Aortic smooth muscle cell (primary cell): ENCODE data around the gene JUP. TPM values are rescaled to one million over a fixed set of nuclear protein-coding genes. Genes with fewer than 3 reads are reported as not detected.

Source experiments
- total RNA-seq: library from RNA; depleted of rRNA; stranded (reverse); fragments of >200 nt; gene quantifications from 2 replicates; pipeline ENCODE4 v1.2.3, GENCODE V29; 2014

Gene JUP
- 22.9 and 25.7 TPM in 2 replicates for total RNA-seq

DNA sequence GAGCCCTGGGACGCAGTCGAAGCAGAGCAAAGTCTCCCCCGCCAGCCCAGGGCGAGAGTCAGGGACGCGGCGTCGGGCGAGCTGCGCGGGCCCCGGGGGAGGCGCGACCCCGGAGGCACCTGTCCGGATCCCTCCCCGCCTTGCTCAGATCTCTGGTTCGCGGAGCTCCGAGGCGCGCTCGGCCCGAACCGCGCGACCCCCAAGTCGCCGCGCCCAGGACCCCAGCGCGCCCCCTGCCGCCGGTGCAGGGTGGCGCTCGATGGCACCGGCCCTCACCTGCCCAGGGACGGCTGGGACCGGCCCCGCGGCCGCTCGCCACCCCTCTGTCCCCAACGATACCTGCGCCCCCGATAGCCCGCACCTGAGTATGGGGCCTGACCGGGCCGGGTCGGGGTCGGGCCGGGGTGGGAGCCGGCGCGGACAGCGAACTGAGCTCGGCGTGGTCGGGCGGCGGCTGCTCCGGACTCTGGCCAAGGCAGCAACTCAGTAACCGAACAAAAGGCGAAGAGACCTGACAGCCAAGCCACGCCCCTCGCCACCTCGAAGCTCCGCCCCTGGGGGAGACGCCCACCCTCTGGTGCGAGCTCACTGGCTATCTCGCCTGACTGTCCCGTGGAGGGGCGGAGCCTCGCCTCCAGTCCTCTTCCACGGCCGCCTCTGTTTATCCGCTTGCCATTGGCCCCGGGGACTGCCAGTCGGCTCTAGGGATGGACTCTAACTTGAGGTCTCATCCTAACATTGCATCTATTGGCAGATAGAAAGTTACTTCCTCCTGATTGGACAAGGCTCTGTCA, at the start of gene JUP:
Gene JUP (minus strand): TSS at position 485 of the 794 bp plus-strand sequence. CDS start 14,857 bp downstream, outside the sequence.

GRCh38 chr17:41835800-41836549, 49.5 kb upstream of the JUP start, which contains the start of gene NT5C3B:
Gene NT5C3B (minus strand): TSS chr17:41836232. CDS start chr17:41836193, 39 bp downstream.

GRCh38 chr17:41812381-41813151, 26.1 kb upstream of the JUP start, which contains the start of gene FKBP10:
Gene FKBP10 (plus strand): TSS chr17:41813004. CDS start chr17:41813035, 31 bp downstream.

DNA sequence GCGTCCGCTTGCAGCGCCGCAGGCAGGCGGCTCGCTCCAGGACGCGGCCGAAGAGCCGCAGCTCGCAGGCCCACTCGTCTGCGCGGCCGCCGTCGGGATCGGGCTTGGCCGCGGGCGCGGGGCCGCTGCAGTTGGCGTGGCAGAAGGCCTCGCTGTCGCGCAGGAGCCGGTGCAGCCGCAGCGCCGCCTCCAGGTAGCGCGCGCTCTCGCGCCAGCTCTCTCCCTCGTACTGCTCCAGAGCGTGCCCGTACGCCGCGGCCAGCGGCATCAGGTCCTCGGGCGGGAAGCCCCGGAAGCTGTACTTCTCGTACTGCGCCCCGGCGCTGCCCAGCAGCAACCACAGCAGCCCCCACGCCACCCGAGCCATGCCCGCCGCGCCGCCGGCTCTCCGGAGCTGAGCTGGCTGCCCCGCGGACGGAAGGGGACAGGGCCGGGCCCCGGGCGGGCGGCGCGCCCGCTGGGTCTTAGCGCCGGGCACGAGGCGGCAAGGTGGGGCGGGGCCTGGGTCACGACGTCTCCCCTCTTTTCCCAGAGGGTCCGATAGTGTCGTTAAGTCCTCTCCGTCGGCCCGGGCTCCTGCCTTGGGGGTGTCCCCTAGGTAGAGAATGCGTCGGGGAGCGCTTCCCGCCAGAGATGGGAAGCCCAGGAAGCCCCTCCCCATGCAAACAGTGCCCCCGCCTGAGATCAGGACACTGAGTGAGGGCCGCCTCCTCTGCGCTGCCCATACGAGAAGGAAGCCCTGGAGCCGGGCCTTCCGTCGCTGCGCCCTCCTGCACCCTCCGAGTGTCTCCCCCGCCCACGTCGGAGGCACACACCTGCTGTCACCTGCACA, 25.3 kb upstream of the JUP start, which contains the start of gene P3H4:
Gene P3H4 (minus strand): TSS at position 401 of the 832 bp plus-strand sequence. CDS start 34 bp downstream, at position 367.

DNA sequence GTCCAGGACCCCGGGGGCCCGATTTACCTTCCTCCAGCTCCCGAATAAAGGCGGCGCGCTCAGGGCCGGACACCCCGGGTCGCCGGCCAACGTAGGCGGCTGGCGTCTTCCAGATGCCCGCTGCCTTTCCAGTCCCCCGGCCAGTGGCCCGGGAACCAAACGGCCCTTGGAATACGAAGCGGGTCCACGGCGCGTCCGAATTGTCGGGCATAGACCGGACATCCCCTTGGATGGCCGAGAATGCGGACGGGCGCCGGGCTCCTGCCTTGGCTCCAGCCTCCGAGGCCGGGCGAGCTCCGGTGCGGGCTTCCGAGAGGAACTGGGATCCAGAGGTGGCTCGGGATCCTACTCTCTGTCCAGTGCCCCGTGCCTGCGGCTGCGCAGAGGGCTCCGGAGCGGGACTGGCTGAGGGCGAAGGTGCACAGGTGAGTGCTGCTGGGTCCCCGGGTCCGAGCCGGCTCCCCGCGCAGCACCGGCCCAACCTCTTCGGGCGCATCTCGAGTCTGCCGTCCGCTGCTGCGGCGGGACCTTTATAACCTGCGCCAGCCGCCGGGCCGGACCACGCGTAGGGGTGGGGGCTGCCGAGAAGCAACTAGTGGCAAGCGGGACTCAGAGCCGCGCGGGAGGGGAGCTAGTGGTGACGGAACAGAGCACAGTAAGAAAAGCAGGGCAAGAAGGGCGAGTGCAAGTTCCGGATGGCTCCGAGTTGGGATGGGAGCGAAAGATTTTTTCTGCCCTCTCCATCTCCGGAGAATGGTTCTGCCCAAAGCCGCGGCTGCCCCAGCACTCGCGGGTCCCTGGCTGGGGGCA, 52.2 kb downstream of the JUP start, which contains the start of gene HAP1:
Gene HAP1 (minus strand): TSS at position 505 of the 810 bp plus-strand sequence. CDS start 9 bp downstream, at position 496.

DNA sequence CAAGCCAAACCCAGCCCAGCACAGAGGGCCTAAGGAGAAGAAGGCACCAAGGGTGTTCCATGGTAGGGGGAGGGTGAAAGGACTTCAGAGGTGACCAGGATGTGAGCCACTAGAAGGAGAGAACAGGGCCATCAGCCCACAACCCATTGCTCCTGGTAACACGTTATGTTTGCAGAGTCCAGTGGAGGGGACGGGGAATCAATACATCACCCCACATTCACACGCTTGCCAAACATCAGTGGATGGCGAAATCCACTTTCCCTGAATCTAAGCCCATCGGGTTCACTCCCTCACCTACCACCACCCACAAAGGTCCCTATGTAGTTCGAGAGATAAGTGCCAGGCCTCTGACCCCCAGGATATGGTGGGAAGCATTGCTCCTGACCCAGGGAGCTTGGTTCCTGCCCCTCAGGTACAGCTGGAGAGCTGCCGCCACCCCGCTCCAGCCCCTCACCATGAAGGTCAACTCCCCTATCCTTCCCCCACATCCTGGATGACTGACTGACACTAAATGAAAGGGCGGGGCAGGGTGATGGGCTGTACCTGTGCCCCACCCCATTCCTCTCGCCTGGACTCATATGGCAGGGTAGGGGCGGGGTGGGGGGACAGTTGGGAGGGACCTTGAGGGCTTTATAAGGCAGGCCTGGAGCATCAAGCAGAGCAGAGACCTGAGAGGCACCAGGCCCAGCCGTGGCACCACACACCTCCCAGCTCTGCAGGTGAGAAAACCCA, 74.7 kb downstream of the JUP start, which contains the start of gene GAST:
Gene GAST (plus strand): TSS at position 663 of the 732 bp plus-strand sequence. CDS start 3,106 bp downstream, outside the sequence.

Other genes starting within 250 kb of the JUP start
- not detected in 2 replicates for gene KRT9, start 214.7 kb downstream of the JUP start, total RNA-seq
- gene KRT14, start 199.8 kb downstream of the JUP start, total RNA-seq = 1.1 TPM in 1 of 2 replicates, not detected in the other
- 0.79 and 1.4 TPM in 2 replicates for gene KRT16, start 173.9 kb downstream of the JUP start, total RNA-seq
- gene KRT17, start 162.1 kb downstream of the JUP start, total RNA-seq = 7.1 and 7.4 TPM in 2 replicates
- gene EIF1, start 97.8 kb downstream of the JUP start, total RNA-seq = 73.1 and 112 TPM in 2 replicates
- not detected in 2 replicates for gene GAST, start 74.4 kb downstream of the JUP start, total RNA-seq
- not detected in 2 replicates for gene HAP1, start 52.1 kb downstream of the JUP start, total RNA-seq
- gene P3H4, start 25.2 kb upstream of the JUP start, total RNA-seq = 77.1 and 77.5 TPM in 2 replicates
- 354 and 420 TPM in 2 replicates for gene FKBP10, start 26.3 kb upstream of the JUP start, total RNA-seq
- gene NT5C3B, start 49.5 kb upstream of the JUP start, total RNA-seq = 64.6 and 70.0 TPM in 2 replicates
- gene KLHL10, start 51.1 kb upstream of the JUP start, total RNA-seq = 0.13 TPM in 1 of 2 replicates, not detected in the other
- 25.4 and 28.8 TPM in 2 replicates for gene KLHL11, start 78.7 kb upstream of the JUP start, total RNA-seq
- 180 and 194 TPM in 2 replicates for gene ACLY, start 132.2 kb upstream of the JUP start, total RNA-seq
- gene ODAD4, start 143.9 kb upstream of the JUP start, total RNA-seq = 0.79 and 0.93 TPM in 2 replicates
- 49.6 and 50.6 TPM in 2 replicates for gene CNP, start 180.1 kb upstream of the JUP start, total RNA-seq
- 80.0 and 88.9 TPM in 2 replicates for gene DNAJC7, start 230.7 kb upstream of the JUP start, total RNA-seq
- 22.1 and 25.8 TPM in 2 replicates for gene NKIRAS2, start 233.4 kb upstream of the JUP start, total RNA-seq